Putamen (tissue), 1 donor: ENCODE data around the gene TRIM54.
"Not testable (repeated sequence)": the region's sequence is repeated elsewhere in the genome, so short reads cannot be mapped to it uniquely, and the experiment has no call there.

Experiments used
- DNase-seq: peaks from one replicate; pipeline ENCODE4 v3.0.0-alpha.2; 2016; ENCODE audit warnings: low spot score

The TRIM54 gene

GRCh38 chr2:27313882-27314645, 31.8 kb downstream of the TRIM54 start:
- no peak for DNase-seq

DNA sequence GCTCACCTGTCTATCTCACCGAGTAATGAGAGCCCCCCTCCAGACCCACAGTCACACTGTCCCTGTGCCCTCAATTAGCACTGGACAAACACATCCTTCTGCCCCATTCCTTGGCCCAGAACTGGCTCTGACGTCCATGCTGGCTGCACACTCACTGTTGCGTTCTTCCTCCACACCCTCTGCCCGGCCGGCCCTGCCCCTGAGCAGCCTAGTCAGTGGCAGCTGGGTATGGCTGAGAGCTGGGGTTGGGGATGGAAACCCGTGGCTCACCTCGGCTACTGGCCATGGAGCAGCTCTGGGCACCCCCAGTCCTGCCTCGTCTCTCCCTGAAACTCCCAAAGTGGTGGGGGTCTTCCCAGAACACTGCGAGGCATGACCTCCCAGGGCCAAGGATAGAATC, 32.5 kb downstream of the TRIM54 start:
- DNase-seq, result no peak

GRCh38 chr2:27315122-27315521, 32.9 kb downstream of the TRIM54 start:
- no peak for DNase-seq

DNA sequence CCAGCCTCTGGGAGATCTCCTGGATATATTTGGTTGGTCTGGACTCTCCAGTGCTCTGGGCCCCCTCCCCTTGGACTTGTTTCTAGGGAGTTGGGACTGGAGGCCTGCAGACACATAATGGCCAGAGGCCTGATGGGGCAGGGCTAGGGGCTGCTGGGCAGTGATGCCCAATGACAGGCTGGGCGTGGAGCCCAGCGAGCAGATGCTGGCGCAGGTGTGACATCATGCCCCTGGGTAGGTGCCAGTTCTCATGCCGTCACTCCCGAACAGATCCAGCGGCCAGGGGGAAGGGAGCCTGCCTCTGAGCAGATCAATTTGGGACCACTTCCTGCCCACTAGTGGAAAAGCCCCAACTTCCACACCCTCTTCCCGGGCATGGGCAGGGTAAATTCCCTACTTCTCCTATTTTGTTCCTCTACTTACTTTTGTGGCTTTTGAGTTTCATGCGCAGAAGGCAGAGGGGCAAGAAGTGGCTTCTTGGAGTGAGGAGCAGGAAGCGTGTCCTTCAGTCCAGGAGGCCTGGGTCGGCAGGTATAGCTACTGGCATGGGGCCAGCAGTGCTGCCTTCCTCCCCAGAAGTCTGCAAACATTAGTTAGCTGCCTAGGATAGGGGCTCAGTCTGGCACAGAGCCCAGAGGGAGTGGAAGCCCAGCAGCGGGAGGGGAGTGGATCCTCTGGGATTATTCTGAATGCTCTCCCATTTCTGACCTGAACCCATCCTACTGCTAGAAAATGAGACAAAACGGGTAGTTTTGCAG, 34.6 kb downstream of the TRIM54 start:
- peak; percentile 58 for DNase-seq

GRCh38 chr2:27319839-27320238, 37.6 kb downstream of the TRIM54 start:
- DNase-seq, result not testable (repeated sequence)

GRCh38 chr2:27320958-27321543, 38.8 kb downstream of the TRIM54 start:
- no peak for DNase-seq

GRCh38 chr2:27322301-27322765, 40.1 kb downstream of the TRIM54 start:
- no peak for DNase-seq

DNA sequence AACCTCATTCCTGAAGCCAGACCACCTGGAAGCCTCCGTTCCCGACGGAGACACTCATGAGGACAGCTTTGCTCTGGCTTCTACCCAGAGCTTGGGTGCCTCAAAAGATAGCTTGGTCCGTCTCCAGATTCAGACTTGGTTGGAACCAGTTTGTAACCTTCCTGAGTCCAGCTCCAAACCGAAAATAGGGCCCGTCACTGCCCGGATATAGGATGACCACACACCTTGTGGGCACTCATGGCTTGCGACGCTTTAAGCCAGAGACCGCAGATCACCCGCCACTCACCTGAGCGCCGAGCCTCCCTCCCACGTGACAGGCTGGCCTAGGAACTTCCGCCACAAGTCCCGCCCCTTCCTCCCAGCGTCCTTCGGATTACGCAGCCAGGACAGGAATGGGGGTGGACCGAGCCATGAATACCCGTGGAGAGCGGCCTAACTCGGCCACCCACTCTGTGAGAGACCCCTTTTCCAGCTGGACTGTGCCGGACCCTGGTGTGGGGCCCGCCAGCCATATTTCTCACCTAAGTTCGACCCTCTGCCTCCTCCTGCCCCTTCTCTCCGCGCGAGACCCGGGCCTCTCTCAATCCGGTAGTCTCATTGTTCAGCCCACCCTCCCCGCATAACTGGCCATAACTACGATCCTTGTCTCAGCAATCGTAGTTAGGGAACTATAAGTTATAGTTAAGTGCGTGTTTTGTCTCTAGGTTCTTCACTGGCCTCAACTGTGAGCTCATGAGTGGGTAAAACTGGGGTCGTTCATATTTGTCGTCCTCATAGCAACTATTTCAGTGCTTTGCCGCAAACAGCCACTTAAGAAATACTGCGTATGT, 40.8 kb downstream of the TRIM54 start, which contains the start of gene MPV17:
Gene MPV17, minus strand, starts transcription at position 332 of the 830 bp plus-strand sequence. CDS start 580 bp downstream, outside the sequence.
- DNase-seq, result peak; percentile 92

DNA sequence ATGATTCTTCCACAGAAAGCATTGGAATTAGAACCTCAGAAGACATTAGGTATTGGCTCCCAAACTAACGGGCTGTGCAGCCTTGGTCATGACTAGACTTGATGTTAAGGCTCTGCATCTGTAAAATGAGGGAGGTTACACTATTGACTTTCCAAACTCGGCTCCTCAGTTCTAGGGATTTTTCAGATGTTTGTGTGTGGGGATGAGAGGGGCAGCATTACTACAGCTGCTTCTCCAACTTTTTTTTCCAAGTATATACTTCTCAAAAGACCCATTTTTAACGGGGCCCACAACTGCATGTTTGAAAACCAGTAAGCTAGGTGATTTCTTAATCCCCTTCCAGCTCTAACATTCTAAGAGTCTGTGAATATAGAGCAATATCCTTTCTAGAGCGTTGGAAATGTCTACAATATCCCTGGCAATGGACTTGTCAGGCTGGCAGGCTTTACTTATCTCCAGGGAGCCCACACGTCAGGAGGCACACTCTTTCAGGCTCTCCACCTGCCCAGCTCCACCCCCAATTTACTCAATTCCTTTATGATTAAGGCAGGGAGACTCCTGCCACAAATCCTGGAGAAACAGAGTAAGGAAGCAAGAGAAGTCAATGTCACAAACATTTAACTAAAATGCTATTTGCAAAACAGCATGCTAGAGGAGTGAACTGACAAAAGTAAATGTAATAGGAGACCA, 41.5 kb downstream of the TRIM54 start:
- peak; percentile 11 for DNase-seq

DNA sequence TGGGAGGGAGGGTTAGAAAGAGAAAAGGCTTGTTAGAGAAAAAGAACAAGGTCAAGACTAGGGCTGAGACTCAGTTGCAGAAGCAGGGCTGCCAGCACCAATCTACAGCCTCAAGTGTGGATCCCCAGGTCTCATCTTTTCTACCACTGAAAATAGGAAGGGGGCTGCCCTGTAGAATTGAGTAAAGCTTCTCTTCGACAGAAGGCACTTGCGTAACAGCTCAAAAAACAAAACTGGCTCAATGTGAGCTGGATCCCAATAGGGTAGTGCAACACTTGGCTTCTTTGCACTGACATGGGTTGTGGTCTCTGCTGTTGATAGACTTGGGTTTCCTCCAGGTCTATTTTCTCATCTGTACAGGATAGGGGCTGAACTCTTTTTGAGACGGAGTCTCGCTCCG, 42.5 kb downstream of the TRIM54 start:
- no peak for DNase-seq

DNA sequence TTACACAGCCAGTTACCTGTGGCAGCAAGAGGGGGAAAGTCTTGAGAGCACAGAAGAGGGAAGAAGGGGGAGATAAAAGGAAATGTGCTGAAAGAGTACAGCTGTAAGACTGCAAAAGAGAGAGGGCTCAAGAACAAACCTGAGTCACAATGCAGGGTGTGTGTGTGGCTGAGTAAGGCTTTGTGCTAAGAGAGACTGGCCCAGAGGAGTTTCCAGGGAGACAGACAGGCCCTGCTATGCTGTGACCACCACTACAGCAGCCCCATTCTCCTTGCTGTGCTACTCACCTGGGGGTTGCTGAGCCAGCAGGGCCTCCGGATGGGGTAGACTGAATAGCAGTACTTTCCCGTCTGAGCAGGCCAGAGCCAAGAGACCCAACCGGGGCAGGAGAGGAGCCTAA, 53.1 kb downstream of the TRIM54 start:
- no peak for DNase-seq

- DNase-seq, result no peak
Measured at GRCh38 chr2:27336173-27336572, 53.9 kb downstream of the TRIM54 start.

DNA sequence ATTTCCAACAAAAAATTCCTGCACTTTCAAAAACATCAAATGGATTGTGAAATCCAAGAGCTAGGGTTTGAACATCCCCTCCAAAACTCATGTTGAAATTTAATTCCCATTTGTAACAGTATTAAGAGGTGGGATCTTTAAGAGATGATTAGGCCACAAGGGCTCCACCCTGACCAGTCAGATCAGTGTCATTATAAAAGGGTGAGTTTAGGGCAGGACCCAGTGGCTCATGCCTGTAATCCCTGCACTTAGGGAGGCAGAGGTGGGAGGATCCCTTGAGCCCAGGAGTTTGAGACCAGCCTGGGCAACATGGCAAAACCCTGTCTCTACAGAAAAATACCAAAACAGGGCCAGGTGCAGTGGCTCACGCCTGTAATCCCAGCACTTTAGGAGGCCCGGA, 65.4 kb downstream of the TRIM54 start:
- no peak for DNase-seq

DNA sequence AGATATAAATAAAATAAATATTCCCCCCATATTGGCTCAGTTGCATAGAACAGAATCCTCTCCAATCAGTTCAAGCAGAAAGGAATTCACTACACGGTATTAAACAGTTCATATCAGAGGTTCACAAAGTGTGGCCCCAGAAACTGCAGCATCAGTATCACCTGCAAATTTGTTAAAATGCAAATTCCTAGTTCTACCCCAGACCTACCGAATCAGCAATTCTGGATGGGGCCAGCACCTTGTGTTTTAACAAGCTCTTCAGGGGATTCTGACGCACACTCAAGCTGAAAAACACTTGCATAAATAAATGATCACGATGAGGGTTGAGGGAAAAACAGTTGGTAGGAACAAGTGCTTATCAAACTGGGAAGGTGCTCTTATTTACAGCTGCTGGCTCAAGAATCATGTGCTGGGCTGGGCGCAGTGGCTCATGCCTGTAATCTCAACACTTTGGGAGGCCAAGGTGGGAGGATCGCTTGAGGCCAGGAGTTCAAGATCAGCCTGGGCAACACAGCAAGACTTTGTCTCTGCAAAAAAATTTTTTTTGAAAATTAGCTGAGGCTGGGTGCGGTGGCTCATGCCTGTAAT, 68.0 kb downstream of the TRIM54 start:
- no peak for DNase-seq

- DNase-seq, result no peak
Measured at GRCh38 chr2:27351802-27352598, 69.8 kb downstream of the TRIM54 start.

- DNase-seq, result not testable (repeated sequence)
Measured at GRCh38 chr2:27353386-27353761, 71.1 kb downstream of the TRIM54 start.

DNA sequence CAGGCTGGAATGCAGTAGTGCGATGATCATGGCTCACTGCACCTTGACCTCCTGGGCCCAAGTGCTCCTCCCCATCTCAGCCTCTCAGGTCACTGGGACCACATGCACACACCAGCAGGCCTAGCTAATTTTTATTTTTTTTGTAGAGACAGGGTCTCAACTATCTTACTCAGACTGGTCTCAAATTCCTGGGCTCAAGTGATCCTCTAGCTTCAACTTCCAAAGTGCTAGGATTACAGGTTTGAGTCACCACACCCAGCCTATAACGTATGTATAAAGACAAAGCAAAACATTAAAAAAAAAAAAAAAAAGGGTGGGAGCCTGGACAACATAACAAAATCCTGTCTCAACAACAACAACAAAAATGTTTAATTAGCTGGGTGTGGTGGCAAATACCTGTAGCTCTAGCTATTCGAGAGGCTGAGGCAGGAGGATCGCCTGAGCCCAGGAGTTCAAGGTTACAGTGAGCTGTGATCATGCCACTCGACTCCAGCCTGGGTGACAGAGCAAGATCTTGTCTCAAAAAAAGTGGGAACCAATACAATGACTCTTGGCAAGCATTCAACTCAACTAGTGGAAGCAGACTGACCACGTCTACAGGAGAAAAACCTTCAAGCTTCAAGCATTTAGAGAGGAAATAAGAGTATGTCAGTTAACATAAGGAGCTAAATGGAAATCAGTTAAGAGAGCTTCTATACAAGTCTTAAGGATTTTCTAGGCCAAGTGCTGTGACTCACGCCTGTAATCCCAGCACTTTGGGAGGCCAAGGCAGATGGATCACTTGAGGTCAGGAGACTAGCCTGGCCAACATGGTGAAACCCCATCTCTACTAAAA, 71.8 kb downstream of the TRIM54 start:
- DNase-seq, result no peak

DNA sequence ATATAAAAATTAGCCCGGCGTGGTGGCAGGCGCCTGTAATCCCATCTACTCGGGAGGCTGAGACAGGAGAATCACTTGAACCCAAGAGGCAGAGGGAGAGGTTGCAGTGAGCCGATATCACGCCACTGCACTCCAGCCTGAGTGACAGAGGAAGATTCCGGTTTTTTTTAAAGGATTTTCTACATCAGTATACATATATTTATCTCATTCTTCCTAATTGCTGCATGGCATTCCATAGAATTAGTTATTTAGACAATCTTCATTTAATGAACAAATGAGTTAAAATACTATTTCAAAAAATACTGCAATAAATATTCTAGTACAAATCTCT, 72.3 kb downstream of the TRIM54 start:
- no peak for DNase-seq

- no peak for DNase-seq
Measured at GRCh38 chr2:27356056-27356381, 73.8 kb downstream of the TRIM54 start.
